ENCODE measurements around the gene PNLIPRP2.
A peak's percentile ranks its signal among the peaks of the same experiment; 100 is the strongest.

Gene PNLIPRP2

GRCh38 chr10:116688741-116689495, 68.2 kb downstream of the PNLIPRP2 start:
- WGBS, result 79% methylated on average over 7 of the region's 7 CpGs
- Histone ChIP-seq H3K79me1 (replicated peaks; ENCODE audit: low read length, poor library complexity, severe bottlenecking) (peaks cover 29% of the 10 kb centered on the region), H3K9me3 (ENCODE audit: control insufficient read depth, low read length) (no peaks in the 10 kb centered on the region), H3K23ac (ENCODE audit: low read length in 2 of 2) (no peak overlapping the region), H2BK15ac (ENCODE audit: low read depth, poor library complexity, severe bottlenecking) (no peak overlapping the region), H2AK5ac (ENCODE audit: low read length, severe bottlenecking) (peak overlapping the region; percentile 60), H3K4ac (ENCODE audit: low read depth in 1 of 2, low read length in 2 of 2) (no peak overlapping the region), H3K18ac (ENCODE audit: low read depth in 1 of 2, low read length in 2 of 2) (no peak overlapping the region), H2BK12ac (ENCODE audit: low read length in 2 of 2) (no peak overlapping the region), H3K27ac (ENCODE audit: low read length, poor library complexity, severe bottlenecking) (peak overlapping the region; percentile 74), H3K4me1 (ENCODE audit: control insufficient read depth, insufficient read depth, low read depth, low read length) (peaks cover 32% of the 10 kb centered on the region), H3K36me3 (ENCODE audit: control insufficient read depth in 1 of 2, insufficient read depth in 2 of 2, low read depth in 1 of 2, low read length in 2 of 2) (peaks cover 41 to 67% of the 10 kb centered on the region in 2 experiments), H2BK5ac (ENCODE audit: low read depth, low read length, poor library complexity, severe bottlenecking) (no peak overlapping the region), H4K8ac (ENCODE audit: low read length) (no peak overlapping the region), H2BK120ac (ENCODE audit: low read depth, low read length) (no peak overlapping the region), H2AFZ (ENCODE audit: low read depth, low read length) (no peak overlapping the region), H3K14ac (ENCODE audit: low read length in 2 of 2) (no peak overlapping the region), H3K4me3 (ENCODE audit: insufficient read depth in 1 of 2, low read depth in 1 of 2, low read length in 2 of 2) (peak overlapping the region in 1 of 2 experiments; percentile 59), H3K9ac (ENCODE audit: low read length) (peak overlapping the region; percentile 56), H3K4me2 (ENCODE audit: low read length, poor library complexity, severe bottlenecking) (no peak overlapping the region), H4K91ac (ENCODE audit: low read length) (no peak overlapping the region), H3K27me3 (ENCODE audit: control insufficient read depth in 1 of 2, insufficient read depth in 1 of 2, low read length in 2 of 2) (no peaks in the 10 kb centered on the region)
- no peak for DNase-seq

- H4K91ac ChIP-seq (ENCODE audit: low read length), result no peak overlapping the region
- H3K4me3 ChIP-seq (ENCODE audit: insufficient read depth in 1 of 2, low read depth in 1 of 2, low read length in 2 of 2), result no peak overlapping the region
- no peaks in the 10 kb centered on the region for H3K27me3 ChIP-seq (ENCODE audit: control insufficient read depth in 1 of 2, insufficient read depth in 1 of 2, low read length in 2 of 2)
- peaks cover 26% of the 10 kb centered on the region for H3K79me1 ChIP-seq (replicated peaks; ENCODE audit: low read length, poor library complexity, severe bottlenecking)
- no peak overlapping the region for H2AK5ac ChIP-seq (ENCODE audit: low read length, severe bottlenecking)
- H2BK12ac ChIP-seq (ENCODE audit: low read length in 2 of 2), result no peak overlapping the region
- WGBS, result 94% methylated on average over 4 of the region's 4 CpGs
- no peak overlapping the region for H3K9ac ChIP-seq (ENCODE audit: low read length)
- H2BK120ac ChIP-seq (ENCODE audit: low read depth, low read length), result no peak overlapping the region
- no peak overlapping the region for H2BK15ac ChIP-seq (ENCODE audit: low read depth, poor library complexity, severe bottlenecking)
- peaks cover 34% of the 10 kb centered on the region for H3K4me1 ChIP-seq (ENCODE audit: control insufficient read depth, insufficient read depth, low read depth, low read length)
- H3K4me2 ChIP-seq (ENCODE audit: low read length, poor library complexity, severe bottlenecking), result no peak overlapping the region
- H3K9me3 ChIP-seq (ENCODE audit: control insufficient read depth, low read length), result no peaks in the 10 kb centered on the region
- H3K23ac ChIP-seq (ENCODE audit: low read length in 2 of 2), result no peak overlapping the region
- H3K4ac ChIP-seq (ENCODE audit: low read depth in 1 of 2, low read length in 2 of 2), result no peak overlapping the region
- no peak overlapping the region for H3K18ac ChIP-seq (ENCODE audit: low read depth in 1 of 2, low read length in 2 of 2)
- no peak overlapping the region for H3K27ac ChIP-seq (ENCODE audit: low read length, poor library complexity, severe bottlenecking)
- DNase-seq, result no peak
- H3K36me3 ChIP-seq (ENCODE audit: control insufficient read depth in 1 of 2, insufficient read depth in 2 of 2, low read depth in 1 of 2, low read length in 2 of 2), result peaks cover 41 to 67% of the 10 kb centered on the region in 2 experiments
- no peak overlapping the region for H2BK5ac ChIP-seq (ENCODE audit: low read depth, low read length, poor library complexity, severe bottlenecking)
- H3K14ac ChIP-seq (ENCODE audit: low read length in 2 of 2), result no peak overlapping the region
- H4K8ac ChIP-seq (ENCODE audit: low read length), result no peak overlapping the region
- no peak overlapping the region for H2AFZ ChIP-seq (ENCODE audit: low read depth, low read length)
Measured at GRCh38 chr10:116689744-116690143, 69.0 kb downstream of the PNLIPRP2 start.

- Histone ChIP-seq H3K79me1 (replicated peaks; ENCODE audit: low read length, poor library complexity, severe bottlenecking) (peaks cover 29% of the 10 kb centered on the region), H3K23ac (ENCODE audit: low read length in 2 of 2) (no peak overlapping the region), H2AFZ (ENCODE audit: low read depth, low read length) (no peak overlapping the region), H2BK15ac (ENCODE audit: low read depth, poor library complexity, severe bottlenecking) (no peak overlapping the region), H2BK12ac (ENCODE audit: low read length in 2 of 2) (no peak overlapping the region), H3K36me3 (ENCODE audit: control insufficient read depth in 1 of 2, insufficient read depth in 2 of 2, low read depth in 1 of 2, low read length in 2 of 2) (peaks cover 41 to 67% of the 10 kb centered on the region in 2 experiments), H3K14ac (ENCODE audit: low read length in 2 of 2) (no peak overlapping the region), H3K4me2 (ENCODE audit: low read length, poor library complexity, severe bottlenecking) (no peak overlapping the region), H2BK120ac (ENCODE audit: low read depth, low read length) (no peak overlapping the region), H3K4me1 (ENCODE audit: control insufficient read depth, insufficient read depth, low read depth, low read length) (peaks cover 38% of the 10 kb centered on the region), H3K9ac (ENCODE audit: low read length) (no peak overlapping the region), H3K9me3 (ENCODE audit: control insufficient read depth, low read length) (no peaks in the 10 kb centered on the region), H3K4me3 (ENCODE audit: insufficient read depth in 1 of 2, low read depth in 1 of 2, low read length in 2 of 2) (no peak overlapping the region), H2AK5ac (ENCODE audit: low read length, severe bottlenecking) (no peak overlapping the region), H4K91ac (ENCODE audit: low read length) (no peak overlapping the region), H4K8ac (ENCODE audit: low read length) (no peak overlapping the region), H2BK5ac (ENCODE audit: low read depth, low read length, poor library complexity, severe bottlenecking) (no peak overlapping the region), H3K18ac (ENCODE audit: low read depth in 1 of 2, low read length in 2 of 2) (no peak overlapping the region), H3K27ac (ENCODE audit: low read length, poor library complexity, severe bottlenecking) (peak overlapping the region; percentile 53), H3K27me3 (ENCODE audit: control insufficient read depth in 1 of 2, insufficient read depth in 1 of 2, low read length in 2 of 2) (no peaks in the 10 kb centered on the region), H3K4ac (ENCODE audit: low read depth in 1 of 2, low read length in 2 of 2) (no peak overlapping the region)
- DNase-seq, result peak; percentile 50
- 41% methylated on average over 17 of the region's 17 CpGs for WGBS
Measured at GRCh38 chr10:116690356-116691322, 69.9 kb downstream of the PNLIPRP2 start.

- H3K9ac ChIP-seq (ENCODE audit: low read length), result no peak overlapping the region
- H3K23ac ChIP-seq (ENCODE audit: low read length in 2 of 2), result no peak overlapping the region
- H3K9me3 ChIP-seq (ENCODE audit: control insufficient read depth, low read length), result no peaks in the 10 kb centered on the region
- no peaks in the 10 kb centered on the region for H3K27me3 ChIP-seq (ENCODE audit: control insufficient read depth in 1 of 2, insufficient read depth in 1 of 2, low read length in 2 of 2)
- WGBS, result 80% methylated on average over 6 of the region's 6 CpGs
- no peak overlapping the region for H2BK12ac ChIP-seq (ENCODE audit: low read length in 2 of 2)
- no peak overlapping the region for H2AK5ac ChIP-seq (ENCODE audit: low read length, severe bottlenecking)
- H3K14ac ChIP-seq (ENCODE audit: low read length in 2 of 2), result no peak overlapping the region
- H3K27ac ChIP-seq (ENCODE audit: low read length, poor library complexity, severe bottlenecking), result no peak overlapping the region
- H2AFZ ChIP-seq (ENCODE audit: low read depth, low read length), result no peak overlapping the region
- H2BK15ac ChIP-seq (ENCODE audit: low read depth, poor library complexity, severe bottlenecking), result no peak overlapping the region
- no peak overlapping the region for H4K8ac ChIP-seq (ENCODE audit: low read length)
- H3K4me3 ChIP-seq (ENCODE audit: insufficient read depth in 1 of 2, low read depth in 1 of 2, low read length in 2 of 2), result no peak overlapping the region
- DNase-seq, result no peak
- H3K4ac ChIP-seq (ENCODE audit: low read depth in 1 of 2, low read length in 2 of 2), result no peak overlapping the region
- H3K36me3 ChIP-seq (ENCODE audit: control insufficient read depth in 1 of 2, insufficient read depth in 2 of 2, low read depth in 1 of 2, low read length in 2 of 2), result peaks cover 35 to 59% of the 10 kb centered on the region in 2 experiments
- peaks cover 25% of the 10 kb centered on the region for H3K79me1 ChIP-seq (replicated peaks; ENCODE audit: low read length, poor library complexity, severe bottlenecking)
- H3K4me1 ChIP-seq (ENCODE audit: control insufficient read depth, insufficient read depth, low read depth, low read length), result peaks cover 38% of the 10 kb centered on the region
- no peak overlapping the region for H4K91ac ChIP-seq (ENCODE audit: low read length)
- H2BK120ac ChIP-seq (ENCODE audit: low read depth, low read length), result no peak overlapping the region
- no peak overlapping the region for H2BK5ac ChIP-seq (ENCODE audit: low read depth, low read length, poor library complexity, severe bottlenecking)
- no peak overlapping the region for H3K4me2 ChIP-seq (ENCODE audit: low read length, poor library complexity, severe bottlenecking)
- H3K18ac ChIP-seq (ENCODE audit: low read depth in 1 of 2, low read length in 2 of 2), result no peak overlapping the region
Measured at GRCh38 chr10:116691635-116692034, 70.9 kb downstream of the PNLIPRP2 start.
